GM19328 (cell line): Measurements from ENCODE around the gene TMPRSS9.
"Not testable (repeated sequence)": the region's sequence is repeated elsewhere in the genome, so short reads cannot be mapped to it uniquely, and the experiment has no call there.

Experiments used
- ATAC-seq: cut with Tn5 transposase; IDR thresholded peaks from one replicate; pipeline ENCODE4 v1.9.1; 2021; ENCODE audit warnings: mild to moderate bottlenecking, moderate library complexity; ENCODE audit not compliant: unreplicated experiment

Gene TMPRSS9

DNA sequence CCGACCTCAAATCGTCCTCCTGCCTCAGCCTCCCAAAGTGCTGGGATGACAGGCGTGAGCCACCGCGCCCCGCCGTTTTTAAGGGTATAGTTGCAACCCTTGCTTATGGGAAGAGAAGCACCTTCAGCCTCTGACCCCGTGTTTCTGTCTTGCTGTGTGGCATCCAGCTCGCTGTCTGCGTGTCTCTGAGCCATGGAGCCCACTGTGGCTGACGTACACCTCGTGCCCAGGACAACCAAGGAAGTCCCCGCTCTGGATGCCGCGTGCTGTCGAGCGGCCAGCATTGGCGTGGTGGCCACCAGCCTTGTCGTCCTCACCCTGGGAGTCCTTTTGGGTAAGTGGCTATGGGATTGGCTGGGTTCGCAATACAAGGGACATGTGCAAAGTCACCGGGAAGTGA is 29.5 kb downstream of the TMPRSS9 start:
- no peak for ATAC-seq

- ATAC-seq, result no peak
Observed at GRCh38 chr19:2391118-2391725, 31.2 kb downstream of the TMPRSS9 start.

DNA sequence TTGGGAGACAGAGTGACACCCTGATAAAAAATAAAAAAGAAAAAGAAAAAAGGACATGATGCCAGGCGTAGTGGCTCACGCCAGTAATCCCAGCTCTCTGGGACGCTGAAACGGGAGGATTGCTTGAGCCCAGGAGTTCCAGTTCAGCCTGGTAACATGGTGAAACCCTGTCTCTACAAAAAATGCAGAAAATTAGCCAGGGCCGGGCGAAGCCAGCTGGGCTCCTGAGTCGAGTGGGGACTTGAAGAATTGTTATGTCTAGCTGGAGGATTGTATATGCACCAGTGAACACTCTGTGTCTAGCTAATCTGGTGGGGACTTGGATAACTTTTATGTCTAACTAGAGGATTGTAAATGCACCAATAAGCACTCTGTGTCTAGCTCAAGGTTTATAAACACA is 32.3 kb downstream of the TMPRSS9 start:
- ATAC-seq, result no peak

- not testable (repeated sequence) for ATAC-seq
Observed at GRCh38 chr19:2392899-2393298, 32.8 kb downstream of the TMPRSS9 start.

DNA sequence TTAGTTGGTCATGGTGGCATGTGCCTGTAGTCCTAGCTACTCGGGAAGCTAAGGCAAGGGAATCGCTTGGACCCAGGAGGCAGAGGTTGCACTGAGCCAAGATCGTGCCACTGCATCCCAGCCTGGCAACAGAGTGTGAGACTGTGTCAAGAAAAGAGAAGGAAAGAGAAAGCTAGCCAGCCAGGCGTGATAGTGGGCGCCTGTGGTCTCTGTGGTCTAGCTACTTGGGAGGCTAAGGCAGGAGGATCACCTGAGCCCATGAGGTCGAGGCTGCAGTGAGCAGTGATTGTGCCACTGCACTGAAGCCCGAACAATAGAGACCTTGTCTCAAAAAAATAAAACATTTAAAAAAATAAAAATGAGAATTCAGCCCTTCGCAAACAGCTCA is 34.0 kb downstream of the TMPRSS9 start:
- no peak for ATAC-seq

- ATAC-seq, result no peak
Observed at GRCh38 chr19:2394442-2395292, 34.6 kb downstream of the TMPRSS9 start.

- ATAC-seq, result not testable (repeated sequence)
Observed at GRCh38 chr19:2395293-2395829, 35.3 kb downstream of the TMPRSS9 start.

DNA sequence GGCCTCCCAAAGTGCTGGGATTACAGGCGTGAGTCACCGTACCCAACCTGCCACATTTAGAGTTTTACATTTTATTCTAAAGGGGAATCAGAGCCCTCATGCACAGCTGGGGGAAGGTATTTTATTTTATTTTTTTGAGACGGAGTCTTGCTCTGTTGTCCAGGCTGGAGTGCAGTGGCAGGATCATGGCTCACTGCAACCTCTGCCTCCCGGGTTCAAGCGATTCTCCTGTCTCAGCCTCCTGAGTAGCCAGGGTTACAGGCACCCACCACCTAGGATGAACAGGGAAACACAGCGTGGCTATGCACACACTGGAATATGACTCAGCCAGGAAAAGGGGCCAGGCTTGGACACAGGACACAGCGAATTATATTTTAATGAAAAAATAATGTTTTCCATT is 37.1 kb downstream of the TMPRSS9 start:
- ATAC-seq, result not testable (repeated sequence)

DNA sequence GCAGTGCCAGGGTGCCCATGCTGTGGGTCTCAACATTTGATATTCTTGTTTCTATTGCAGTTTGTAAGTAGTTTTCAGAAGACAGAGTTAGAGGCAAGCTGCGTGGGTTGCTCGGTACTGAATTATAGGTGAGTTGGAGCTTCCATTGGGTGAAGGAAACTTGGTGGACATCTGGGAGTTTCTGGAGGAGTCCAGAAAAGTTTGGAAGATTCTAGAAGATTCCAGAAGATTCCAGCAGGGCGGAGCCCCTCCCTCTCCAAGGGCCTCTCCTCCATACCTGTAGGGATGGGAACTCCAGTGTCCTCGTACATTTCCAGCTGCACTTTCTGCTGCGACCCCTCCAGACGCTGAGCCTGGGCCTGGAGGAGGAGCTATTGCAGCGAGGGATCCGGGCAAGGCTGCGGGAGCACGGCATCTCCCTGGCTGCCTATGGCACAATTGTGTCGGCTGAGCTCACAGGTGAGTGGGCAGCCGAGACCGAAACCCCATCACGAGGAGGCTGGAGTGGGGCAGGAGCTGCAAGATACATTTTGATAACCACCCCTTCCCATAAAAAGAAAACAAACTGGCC is 38.8 kb downstream of the TMPRSS9 start:
- no peak for ATAC-seq

DNA sequence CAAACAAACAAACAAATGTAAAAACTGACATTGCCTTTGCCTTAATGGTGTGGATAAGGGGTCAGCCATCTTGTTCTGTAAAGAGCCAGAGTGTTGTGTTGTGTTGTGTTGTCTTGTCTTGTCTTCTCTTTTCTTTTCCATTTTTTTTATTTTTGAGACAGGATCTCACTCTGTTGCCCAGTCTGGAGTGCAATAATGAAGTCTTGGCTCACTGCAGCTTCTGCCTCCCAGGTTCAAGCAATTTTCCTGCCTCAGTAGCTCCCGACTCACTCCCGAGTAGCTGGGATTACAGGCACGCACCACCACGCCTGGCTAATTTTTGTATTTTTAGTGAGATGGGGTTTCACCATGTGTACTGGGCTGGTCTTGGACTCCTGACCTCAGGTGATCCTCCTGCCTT is 39.5 kb downstream of the TMPRSS9 start:
- no peak for ATAC-seq

- no peak for ATAC-seq
Observed at GRCh38 chr19:2408247-2408646, 48.2 kb downstream of the TMPRSS9 start.

GRCh38 chr19:2409352-2409912 is 49.4 kb downstream of the TMPRSS9 start:
- ATAC-seq, result no peak

DNA sequence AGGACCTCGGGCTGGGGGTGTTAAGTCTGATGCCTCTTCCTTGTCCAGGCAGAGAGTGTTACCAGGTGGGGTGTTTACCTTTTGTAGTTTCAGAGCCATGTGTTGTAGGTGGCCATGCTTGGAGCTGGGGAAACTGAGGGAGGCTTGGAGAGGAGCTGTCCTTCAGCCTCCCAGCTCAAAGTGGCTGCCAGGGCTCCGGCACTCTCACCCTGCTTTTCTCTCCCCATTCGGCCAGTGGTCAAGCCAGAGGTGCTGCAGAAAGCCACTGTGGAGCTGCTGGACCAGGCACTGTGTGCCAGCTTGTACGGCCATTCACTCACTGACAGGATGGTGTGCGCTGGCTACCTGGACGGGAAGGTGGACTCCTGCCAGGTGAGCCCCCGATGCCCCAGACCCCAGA is 50.0 kb downstream of the TMPRSS9 start:
- no peak for ATAC-seq

DNA sequence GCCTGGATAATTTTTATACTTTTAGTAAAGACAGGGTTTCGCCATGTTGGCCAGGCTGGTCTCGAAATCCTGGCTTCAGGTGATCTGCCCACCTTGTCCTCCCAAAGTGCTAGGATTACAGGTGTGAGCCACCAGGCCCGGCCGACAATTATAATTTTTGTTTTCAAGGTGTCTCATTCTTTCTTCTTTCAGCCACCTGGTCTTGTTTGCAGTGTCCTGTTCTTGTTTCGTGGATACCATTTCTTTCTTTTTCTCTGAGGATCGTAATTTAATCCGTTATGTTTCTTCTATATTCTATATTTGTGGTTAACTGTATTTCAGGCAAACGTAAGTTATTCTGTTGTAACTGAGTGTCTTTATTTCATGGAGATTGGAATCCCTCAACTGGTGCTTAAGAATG is 51.6 kb downstream of the TMPRSS9 start:
- no peak for ATAC-seq

- no peak for ATAC-seq
Observed at GRCh38 chr19:2412449-2412848, 52.4 kb downstream of the TMPRSS9 start.

- ATAC-seq, result no peak
Observed at GRCh38 chr19:2413159-2413558, 53.1 kb downstream of the TMPRSS9 start.

GRCh38 chr19:2413629-2414028 is 53.6 kb downstream of the TMPRSS9 start:
- ATAC-seq, result no peak

- no peak for ATAC-seq
Observed at GRCh38 chr19:2415281-2415972, 55.4 kb downstream of the TMPRSS9 start.

DNA sequence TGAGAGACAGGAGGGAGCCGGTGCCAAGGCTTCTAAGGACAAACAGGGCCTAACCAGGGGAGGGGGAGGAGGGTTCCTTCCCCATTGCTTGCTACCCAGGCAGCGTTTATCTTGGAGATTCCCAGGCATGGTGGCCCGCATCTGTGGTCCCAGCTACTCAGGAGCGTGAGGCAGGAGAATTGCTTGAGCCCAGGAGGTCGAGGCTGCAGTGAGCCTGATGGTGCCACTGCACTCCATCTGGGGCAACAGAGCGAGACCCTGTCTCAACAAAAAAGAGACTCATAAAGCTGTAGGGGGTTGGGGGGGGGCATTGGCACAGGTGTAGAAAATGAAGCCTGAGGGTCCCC is 55.9 kb downstream of the TMPRSS9 start:
- ATAC-seq, result no peak

GRCh38 chr19:2416321-2417097 is 56.4 kb downstream of the TMPRSS9 start:
- no peak for ATAC-seq
